Cerebellar nuclear complex (tissue), 1 donor: ENCODE data around the gene FAAP100.
"Not testable (repeated sequence)": the region's sequence is repeated elsewhere in the genome, so short reads cannot be mapped to it uniquely, and the experiment has no call there.

Source experiments
- DNase-seq, 2 experiments: peaks; one replicate each; lab custom pipeline; 2025; lab: John Stamatoyannopoulos, UW

The FAAP100 gene

DNA sequence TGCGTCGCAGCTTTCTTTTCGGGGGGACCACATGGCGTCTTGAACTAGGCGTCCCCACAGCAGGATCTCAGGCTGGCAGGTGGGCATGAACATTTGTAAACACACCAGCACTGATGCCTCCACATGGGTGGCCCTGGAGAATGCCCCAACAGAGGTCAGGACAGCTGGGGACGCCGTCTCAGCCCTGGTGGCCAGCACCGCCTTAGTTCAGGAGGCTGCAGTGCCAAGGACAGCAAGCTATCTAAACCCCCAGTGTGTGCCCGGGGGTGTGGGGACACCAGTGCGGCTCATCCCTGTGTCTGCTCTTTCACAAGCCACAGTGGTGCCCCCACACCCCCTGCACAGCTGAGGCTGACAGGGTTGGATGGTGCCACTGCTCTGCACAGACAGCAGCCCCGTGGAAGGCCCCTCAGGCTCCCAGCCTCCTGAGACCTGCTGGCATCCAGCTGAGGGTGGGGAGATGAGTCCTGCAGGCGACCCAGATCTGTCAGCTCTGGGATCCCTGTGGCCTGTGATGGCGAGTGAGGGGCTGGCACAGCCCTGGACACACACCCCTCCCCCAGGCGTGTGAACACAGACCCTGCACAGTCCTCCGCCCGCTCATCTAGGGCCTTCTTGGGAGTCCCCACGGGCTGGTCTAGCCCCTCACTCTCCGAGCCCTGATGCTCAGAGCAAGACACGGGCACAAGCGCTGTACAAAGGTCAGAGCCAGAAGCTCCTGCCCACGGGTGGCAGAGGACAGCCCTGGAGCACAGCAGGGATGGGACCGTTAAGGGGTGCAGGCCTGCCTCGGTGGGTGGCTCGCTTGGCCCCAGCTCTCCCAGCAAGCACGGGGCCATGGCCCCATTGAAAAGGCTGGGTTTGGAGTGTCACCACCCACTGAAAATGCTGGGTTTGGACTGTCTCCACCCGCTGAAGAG is 13.2 kb downstream of the FAAP100 start:
- DNase-seq, result no peak

DNA sequence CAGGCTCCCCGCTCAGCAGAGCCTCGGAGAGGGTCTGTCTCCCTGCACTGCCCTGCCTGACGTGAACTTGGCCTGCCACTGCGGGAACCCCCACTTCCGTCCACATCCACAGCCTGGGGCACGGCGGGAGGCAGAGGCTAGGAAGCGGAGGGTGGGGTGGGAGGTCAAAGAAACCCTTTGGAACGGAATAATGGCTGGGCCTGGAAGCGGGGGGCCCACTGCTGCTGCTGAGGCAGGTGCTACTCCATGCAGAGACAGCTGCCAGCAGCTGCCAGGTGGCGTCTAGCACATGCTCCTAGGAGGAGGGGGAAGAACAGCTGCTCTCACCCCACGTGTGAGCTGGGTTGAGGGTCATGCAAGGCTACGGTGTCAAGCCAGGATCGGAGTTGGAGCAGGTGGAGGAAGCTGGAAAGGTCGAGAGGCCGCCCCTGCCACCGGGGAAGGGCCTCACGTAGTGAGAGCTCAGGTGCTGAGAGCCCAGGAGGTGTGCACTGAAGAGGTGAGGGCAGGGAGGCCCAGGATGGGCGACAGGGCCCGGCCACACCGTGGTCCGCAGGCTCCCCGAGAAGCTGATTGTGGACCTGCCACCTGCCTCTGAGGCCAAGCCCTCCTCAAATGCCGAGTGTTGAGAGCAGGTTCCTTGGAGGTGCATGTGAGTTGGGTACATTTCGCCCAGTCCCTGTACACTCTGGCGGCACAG is 14.1 kb downstream of the FAAP100 start:
- DNase-seq, result no peak

DNA sequence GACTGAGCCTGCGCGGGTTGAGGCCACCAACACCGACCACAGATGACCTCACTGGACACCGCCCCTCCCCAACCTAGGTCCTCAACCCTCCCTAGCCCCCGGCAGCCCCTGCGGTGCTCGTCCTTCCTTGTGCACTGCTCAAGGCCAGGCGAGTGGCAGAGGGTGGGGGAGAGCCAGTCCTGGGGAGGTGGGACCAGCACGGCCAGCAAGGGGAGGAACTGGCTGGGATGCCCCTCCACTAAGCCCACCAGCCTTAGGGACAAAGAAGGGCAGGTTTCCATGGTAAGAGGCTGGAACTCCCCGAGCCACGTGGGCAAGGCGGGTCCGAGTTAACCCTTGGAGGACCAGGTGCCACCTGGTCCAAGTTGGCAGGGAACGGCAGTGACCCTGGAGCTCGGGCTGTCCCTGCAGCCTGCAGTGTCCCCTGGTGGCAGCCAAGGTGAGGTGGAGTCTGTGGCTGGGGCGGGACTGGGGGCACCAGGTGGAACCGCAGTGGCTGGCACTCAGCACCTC is 14.8 kb downstream of the FAAP100 start:
- DNase-seq, result no peak

DNA sequence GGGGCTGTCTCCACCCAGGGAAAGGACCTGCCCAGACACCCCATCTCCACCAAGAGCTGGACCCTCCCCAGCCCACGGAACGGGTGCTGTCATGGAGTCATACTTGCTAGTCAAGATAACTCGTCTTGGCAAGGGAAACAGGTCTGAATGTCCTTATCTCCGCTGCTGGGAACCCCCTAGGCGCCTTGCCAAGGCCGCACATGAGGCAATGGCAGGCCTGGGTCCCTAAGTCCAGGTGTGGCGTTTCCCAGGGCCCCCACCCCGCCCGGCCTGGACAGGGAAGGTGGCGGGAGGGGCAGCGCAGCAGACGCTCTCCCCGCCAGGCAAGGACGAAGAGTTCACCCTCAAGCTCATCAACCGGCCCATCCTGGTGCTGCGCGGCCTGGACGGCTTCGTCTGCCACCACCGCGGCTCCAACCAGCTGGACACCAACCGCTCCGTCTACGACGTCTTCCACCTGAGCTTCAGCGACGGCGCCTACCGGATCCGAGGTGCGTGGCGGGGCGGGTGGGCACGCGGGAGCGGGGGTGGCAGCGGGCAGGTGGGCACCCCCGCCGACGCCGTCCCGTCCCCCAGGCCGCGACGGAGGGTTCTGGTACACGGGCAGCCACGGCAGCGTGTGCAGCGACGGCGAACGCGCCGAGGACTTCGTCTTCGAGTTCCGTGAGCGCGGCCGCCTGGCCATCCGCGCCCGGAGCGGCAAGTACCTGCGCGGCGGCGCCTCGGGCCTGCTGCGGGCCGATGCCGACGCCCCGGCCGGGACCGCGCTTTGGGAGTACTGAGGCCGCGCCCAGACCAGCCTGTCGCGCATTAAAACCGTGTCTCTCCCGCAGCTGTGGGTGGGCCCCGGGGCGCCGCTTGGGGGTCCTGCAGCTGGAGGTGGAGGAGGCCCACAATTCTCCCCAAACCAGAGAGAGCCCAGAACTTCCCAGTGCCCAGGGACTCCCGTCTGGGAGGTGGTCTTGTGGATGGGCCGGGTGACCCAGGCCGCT is 15.6 kb downstream of the FAAP100 start:
- no peak for DNase-seq

DNA sequence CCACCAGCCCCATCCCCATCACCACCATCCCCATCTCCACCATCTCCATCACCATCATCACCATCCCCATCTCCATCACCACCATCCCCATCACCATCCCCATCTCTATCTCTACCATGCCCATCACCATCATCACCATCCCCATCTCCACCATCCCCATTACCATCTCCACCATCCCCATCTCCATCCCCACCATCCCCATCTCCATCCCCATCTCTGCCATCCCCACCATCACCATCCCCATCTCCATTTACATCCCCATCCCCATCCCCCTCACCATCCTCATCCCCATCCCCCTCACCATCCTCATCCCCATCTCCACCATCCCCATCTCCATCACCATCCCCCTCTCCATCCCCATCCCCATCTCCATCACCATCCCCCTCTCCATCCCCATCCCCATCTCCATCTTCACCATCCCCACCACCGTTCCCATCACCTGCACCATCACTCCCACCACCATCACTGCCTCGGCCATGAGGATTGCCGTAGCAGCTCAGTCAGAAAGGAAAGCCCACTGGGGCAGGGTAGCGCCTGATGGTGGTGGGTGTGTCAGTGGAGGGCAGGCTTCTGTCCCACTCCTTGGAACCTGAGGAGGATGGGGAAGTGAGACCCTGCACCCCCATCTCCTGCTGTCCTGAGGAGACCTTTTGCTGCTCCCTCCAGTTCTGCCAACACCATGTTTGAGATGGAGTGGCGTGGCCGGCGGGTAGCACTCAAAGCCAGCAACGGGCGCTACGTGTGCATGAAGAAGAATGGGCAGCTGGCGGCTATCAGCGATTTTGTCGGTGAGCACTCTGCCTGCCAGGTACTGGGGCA is 16.5 kb downstream of the FAAP100 start:
- no peak for DNase-seq

DNA sequence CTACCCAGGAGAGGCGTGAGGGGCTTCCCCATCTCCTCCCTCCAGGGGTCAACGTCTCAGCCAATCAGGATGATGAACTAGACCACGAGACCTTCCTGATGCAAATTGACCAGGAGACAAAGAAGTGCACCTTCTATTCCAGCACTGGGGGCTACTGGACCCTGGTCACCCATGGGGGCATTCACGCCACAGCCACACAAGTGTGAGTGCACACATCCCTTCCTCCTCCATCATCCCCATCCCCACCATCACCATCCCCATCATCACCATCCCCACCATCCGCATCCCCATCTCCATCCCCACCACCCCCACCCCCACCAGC is 17.2 kb downstream of the FAAP100 start:
- no peak for DNase-seq

DNA sequence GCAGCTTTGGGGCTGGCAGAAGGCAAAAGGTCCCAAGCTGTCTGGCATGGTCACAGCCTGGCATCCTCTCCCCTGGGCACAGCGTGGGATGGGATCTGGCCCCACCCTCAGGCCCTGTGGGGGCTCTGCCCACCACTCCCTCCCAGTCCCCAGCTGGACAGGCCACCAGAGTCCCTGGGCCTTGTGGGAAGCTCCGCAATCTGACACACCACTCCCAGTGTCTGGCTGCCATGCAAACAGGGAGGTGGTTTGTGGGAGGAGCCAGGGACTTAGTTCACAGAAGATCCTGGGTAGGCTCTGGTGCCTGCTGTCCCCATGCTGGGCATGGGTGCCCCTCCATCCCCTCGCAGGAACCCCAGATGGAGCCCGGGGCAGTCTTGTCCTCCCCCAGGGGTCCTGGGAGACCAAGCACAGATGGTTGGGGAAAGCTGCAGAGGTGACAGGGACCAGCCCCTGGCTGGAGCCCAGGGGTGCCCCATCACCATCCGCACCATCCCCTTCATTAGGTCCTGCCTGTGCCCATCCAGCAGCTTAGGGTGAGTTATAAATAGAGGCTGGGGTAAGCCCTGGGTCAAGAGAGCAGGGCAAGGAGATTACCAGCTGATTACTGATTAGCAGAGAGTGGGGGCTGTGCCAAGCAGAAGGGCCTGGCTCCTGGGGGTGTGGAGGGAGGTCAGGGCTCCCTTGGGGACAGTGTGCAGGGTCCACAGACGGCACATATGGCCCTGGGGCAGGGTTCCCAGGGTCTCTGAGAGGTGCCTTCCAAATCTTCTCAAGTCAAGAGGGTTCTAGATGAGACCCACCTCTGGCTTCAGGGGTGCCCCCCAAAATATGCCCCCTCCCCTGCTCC is 17.8 kb downstream of the FAAP100 start:
- DNase-seq, result no peak

DNA sequence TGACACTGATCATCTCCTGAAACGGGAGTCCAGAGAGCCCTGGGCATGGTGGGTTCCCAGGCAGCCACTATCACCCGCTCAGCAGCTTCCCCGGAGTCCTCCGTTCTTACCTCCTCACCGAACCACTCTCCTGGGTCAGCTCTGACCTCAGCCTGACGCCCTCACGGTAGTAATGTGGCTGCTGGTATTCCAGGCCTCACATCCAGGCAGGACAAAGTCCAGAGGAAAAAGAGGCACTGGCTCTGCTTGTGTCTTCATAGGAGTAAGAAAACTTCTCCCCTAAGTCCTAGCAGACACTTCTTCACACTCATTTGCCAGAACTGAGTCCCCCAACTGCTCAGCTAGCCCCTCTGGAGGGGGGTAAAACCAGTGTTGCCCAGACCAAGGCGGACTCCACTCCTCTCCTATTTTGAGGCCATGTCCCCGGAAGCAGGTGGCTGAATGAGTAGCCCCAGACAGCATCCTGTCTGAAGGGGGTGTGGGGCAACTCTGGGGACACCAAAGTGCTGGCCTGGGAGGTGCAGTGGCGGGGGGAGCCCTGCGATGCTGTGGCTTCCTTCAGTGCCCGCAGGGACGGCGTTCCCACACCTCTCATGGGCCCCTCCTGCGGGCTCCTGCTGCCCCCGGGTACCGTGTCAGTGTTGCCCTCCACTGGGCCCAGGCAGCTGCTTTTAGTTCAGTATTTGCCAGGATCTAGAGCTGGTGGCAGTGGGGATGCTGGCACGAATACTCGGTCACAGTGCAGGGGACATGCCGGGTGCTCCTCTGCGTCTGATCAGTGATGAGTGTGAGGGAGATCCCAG is 18.6 kb downstream of the FAAP100 start:
- no peak for DNase-seq

DNA sequence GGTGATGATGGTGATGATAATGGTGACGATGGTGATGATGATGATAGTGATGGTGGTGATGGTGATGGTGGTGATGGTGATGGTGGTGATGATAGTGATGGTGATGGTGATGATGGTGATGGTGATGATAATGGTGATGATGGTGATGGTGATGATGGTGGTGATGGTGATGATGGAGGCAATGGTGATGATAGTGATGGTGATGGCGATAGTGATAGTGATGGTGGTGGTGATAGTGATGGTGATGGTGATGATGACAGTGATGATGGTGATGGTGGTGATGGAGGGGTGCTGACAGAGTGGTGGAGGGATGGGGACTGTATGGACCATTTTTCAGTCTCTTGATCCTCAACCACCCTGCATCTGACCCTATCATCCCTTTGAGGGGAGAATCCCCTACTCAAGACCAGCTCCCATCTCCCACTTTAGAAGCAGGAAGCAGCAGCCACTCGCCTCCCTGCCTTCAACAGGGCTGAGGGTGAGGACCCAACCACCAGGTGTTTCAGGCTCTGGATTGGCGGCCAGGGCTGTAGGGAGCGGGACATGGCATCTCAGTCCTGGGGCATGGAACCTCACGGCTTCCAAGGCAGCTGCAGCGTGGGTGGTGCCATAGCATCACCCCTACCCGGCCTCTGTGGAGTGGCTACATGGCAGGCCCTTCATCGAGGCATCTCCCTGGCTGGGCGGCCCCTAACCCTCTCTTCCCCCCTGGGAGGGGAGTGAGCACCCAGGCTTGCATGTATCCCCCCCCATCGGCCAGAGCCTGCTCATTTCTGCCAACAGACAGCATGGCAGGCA is 19.5 kb downstream of the FAAP100 start:
- no peak for DNase-seq

DNA sequence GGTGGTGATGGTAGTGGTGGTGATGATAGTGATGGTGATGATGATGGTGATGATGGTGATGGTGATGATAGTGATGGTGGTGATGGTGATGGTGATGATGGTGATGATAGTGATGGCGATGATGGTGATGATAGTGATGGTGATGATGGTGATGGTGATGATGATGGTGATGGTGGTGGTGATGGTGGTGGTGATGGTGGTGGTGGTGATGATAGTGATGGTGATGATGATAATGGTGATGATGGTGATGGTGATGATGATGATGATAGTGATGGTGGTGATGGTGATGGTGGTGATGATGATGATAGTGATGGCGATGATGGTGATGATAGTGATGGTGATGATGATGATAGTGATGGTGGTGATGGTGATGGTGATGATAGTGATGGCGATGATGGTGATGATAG is 20.2 kb downstream of the FAAP100 start:
- DNase-seq, result not testable (repeated sequence)

DNA sequence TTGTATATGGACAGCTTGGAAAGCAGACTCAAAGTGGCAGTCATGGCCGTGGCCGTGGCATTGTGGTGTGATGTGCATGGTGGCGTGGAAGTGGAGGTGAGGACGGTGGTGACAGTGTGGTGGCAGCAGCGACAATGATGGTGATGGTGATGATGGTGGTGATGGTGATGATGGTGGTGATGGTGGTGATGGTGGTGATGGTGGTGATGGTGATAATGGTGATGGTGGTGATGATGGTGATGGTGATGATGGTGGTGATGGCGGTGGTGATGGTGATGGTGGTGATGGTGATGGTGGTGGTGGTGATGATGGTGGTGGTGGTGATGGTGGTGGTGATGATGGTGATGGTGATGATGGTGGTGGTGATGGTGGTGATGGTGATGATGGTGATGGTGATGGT is 21.1 kb downstream of the FAAP100 start:
- not testable (repeated sequence) for DNase-seq

DNA sequence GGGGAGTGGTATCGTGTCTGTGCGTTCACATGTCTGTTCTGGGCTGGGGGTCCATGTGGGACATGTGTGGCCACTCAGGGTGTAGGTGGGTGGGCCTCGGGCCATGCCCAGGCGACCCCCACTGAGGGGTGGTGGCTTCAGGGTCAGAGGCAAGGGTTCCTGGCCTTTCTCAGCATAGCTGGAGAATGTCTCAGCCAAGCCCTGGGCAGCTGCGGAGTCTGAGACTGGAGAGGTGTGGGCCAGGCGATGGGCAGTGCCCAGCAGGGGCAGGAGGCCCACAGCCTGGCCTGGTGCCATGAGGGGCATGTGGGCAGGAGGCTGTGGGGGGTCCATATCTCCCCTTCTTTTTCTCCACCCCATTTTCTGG is 22.7 kb downstream of the FAAP100 start:
- no peak for DNase-seq

DNA sequence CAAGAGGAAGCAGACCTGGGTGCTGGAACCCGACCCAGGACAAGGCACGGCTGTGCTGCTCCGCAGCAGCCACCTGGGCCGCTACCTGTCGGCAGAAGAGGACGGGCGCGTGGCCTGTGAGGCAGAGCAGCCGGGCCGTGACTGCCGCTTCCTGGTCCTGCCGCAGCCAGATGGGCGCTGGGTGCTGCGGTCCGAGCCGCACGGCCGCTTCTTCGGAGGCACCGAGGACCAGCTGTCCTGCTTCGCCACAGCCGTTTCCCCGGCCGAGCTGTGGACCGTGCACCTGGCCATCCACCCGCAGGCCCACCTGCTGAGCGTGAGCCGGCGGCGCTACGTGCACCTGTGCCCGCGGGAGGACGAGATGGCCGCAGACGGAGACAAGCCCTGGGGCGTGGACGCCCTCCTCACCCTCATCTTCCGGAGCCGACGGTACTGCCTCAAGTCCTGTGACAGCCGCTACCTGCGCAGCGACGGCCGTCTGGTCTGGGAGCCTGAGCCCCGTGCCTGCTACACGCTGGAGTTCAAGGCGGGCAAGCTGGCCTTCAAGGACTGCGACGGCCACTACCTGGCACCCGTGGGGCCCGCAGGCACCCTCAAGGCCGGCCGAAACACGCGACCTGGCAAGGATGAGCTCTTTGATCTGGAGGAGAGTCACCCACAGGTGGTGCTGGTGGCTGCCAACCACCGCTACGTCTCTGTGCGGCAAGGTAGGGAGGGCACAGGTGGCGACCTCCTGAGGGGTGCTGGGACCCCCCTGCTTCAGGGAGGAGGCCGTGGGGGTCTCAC is 23.3 kb downstream of the FAAP100 start:
- DNase-seq, result no peak

DNA sequence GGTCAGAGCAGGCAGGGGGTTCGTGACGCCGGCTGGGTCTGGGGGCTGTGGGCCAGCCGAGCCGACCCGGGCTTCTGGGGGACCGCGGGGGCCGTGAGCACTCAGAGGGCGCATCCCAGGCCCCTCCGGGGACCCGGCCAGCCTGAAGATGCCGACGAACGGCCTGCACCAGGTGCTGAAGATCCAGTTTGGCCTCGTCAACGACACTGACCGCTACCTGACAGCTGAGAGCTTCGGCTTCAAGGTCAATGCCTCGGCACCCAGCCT is 23.8 kb downstream of the FAAP100 start:
- DNase-seq, result no peak

DNA sequence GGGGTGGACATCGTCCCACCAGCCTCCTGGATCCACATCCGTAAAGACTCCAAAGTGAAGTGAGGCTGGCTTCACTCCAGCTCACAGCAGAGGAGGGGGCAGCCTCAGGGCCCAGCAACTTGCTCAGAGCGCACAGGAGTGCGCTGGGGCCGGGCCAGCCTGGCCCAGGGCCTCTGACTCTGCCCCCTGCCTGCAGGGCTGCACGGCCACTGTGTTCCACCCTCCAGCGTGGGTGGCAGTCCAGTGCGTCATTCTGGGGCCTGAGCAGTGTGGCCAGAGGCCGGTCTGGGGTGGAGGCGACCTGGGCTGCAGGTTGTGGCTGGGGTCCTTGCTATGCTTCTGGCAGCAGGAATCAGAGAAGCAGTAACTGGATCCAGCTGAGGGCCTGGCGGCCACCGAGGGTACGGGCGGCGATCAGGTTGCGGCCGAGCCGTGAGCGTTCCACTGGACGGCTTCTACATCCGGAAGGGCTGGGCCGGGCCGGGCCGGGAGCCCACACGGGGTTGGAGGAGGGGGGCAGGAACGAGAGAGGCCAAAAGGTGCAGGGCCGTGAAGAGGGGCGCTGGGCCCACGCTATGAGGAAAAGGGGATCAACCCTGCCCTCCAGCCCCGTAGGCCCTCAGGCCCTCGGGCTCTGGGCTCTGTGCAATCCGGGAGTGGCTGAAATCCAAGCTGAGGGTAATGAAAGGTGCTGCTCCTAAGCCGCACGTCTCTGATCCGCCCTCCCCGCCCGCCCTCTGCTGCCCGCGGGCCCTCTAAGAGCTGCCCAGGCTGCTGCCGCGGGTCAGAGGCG is 24.4 kb downstream of the FAAP100 start, which contains the start of gene FSCN2:
TSS of gene FSCN2 (plus strand) at position 787 of the 793 bp plus-strand sequence. CDS start 155 bp downstream, outside the sequence.
- DNase-seq, result no peak

DNA sequence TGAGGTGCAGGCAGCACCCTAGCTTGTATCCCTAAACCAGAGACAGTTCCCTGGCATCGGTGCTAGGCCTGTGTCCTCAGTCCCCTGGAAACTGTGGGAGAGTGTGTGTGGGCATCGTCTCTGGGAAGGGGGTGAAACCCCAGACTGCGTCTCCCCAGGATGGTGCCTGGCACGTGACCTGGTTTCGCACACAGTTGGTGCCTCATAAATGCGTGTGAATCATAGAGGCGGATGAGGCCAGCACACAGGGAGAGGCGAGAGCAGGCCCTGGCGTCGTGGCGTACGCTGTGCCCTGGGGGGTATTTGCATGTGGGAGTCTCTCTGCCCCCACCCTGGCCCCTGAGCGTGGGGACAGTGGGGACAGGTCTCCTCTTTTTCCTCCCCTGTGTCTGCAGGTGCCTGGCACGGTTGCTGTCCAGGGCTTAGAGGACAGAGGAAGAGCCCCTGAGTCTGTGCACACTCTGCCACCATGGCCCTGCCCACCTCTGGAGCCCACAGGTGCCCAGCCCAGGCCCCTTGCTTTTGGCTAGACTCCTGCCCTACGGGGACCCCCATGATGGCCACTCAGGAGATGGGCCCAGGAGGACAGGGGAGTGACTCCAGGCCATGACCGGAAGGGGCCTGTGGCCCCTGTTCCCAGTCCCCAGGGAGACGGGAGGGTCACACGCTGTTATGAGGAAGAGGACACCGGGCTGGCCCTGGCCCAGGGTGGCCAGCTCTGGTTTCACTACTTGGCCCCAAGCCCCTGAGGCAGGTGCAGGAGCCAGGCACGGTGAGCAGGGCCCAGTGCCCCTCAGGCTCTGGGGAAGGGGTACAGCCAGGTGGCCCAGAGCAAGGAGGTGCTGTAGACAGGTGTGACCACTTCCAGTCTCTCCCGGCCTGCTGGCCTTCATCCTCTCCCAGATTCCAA is 25.2 kb downstream of the FAAP100 start:
- no peak for DNase-seq
